CD4-positive, alpha-beta T cell treated with Interleukin-21 for 1 hour (primary cell): Measurements from ENCODE around the gene SLC24A3.

ENCODE experiments used
- DNase-seq: peaks from one replicate; pipeline ENCODE4 v3.0.0-alpha.2; 2020

The SLC24A3 gene

DNA sequence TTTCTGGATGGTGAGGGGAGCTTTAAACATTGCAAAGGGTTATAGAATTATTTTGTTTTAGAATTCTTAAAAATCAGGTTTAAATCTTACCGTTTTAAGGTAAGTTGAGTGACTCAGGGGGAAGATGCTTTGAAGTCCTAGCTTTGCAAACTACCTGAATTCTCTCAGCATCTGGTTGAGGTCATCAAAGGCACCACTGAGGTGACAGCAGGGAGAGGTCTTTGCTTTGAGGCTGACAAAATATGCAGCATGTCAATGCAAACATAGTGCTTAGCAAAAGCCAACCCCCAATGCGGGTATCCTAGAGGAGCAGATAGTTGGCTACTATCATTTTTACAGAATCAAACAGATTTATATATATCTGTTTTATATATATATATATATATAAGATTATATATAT, 219.5 kb downstream of the SLC24A3 start:
- DNase-seq: no peak

DNA sequence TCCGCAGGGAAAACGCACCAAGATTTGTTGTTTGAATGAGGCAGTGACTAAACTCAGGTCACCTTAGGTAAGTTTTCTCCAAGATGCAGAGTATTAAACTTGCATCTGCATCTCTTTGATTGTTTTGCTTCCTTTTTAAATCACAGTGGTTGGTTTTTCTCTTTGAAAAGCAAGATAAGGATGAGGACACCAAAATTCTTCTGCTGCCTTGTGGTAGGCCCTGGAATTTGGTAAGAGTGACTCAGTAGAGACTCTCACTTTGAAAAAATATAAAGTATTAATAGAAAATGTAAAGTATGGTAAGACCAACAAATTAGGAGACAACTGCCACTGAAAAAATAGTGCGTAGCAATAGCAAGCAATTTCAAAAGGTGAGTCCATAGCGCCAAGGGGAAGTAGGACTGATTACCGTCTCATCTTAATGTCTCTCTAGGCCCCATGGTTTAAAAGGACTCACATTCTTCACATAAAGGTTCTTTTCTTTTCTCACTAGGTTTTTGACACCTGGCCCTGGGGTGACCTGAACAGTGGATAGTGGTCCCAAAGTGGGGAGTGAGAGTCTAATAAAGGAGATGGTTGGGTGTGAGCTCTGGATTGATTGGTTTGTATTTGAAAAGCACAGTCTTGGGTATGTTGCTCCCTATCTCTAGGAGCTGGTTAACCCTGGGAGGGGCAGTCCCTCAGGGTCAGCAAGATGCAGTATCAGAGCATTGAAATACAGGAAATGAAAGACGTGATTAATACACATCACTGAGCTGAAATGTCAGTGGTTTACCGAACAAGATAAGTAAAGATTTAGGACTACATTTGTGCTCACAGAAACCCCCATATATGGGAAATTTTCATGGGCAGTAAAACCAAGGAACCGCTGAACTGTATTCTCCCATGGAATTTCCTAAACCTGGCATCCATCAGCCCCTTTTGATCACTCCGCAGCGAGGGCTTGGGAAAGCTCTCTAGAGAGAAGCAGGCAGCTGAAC, 221.2 kb downstream of the SLC24A3 start:
- DNase-seq: no peak

- no peak for DNase-seq
Measured at GRCh38 chr20:19435316-19435715, 222.9 kb downstream of the SLC24A3 start.

- no peak for DNase-seq
Measured at GRCh38 chr20:19435821-19436220, 223.4 kb downstream of the SLC24A3 start.

- DNase-seq: no peak
Measured at GRCh38 chr20:19438488-19438887, 226.0 kb downstream of the SLC24A3 start.

DNA sequence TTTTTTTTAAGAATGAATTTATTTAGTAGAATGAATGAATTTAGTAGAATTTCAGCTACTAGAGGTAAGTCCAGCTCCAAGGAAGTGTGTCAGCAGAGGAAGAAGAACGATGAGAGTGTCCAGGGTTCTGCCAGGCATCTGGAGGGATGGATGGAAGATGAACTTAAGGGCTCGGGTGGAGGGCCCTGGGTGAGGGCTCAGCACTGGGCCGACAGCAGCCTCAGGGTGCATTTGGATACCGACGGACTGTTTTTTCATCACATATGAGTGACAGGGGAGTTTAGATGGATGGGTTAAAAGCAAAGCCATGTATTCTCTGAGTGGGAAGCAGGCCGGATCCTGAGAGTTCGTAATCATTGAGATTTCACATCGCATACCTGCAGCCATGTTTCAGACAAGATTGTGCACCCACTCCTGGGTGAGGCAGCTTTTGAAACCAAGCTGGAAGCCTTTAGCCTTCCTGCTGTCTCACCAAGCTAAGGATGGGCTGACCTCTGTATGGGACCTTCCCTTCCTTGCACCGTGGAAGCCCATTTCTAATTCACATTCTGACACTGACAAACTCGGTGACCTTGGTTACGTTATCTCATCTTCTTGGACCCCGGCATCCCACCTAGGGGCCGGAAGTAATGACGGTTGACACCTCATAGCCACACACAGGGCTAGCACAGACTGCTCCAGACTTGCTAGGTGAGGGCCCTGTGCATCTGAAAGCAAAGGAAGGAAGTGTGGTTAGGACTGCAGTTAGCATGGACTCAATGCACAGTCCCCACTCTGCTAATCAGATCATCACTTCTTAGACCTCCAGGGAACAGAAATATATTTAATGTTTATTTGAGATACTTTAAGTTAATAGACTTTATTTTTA, 228.5 kb downstream of the SLC24A3 start:
- no peak for DNase-seq

GRCh38 chr20:19446246-19446645, 233.8 kb downstream of the SLC24A3 start:
- DNase-seq: no peak

GRCh38 chr20:19448632-19449031, 236.2 kb downstream of the SLC24A3 start:
- no peak for DNase-seq

DNA sequence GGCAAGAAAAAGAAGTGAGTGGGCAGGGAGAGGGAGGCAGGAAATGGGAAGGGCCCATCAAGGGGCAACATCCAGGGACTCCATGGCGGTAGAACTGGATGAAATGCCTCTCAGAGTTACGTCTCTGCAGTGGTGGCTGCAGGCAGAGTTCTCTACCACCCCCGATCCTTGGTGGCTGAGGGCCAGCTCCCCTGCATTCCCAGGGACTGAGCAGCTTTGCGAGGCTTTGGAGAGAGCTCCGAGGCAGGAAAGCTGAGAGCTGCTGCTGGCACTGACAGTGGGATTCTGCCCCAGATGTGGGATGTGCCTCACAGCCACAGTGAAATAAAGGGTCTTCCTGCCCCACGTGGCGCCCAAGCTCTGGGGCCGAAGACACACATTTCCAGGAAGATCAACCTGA, 236.6 kb downstream of the SLC24A3 start:
- DNase-seq: no peak

- DNase-seq: no peak
Measured at GRCh38 chr20:19451231-19451922, 238.9 kb downstream of the SLC24A3 start.

GRCh38 chr20:19451923-19452295, 239.5 kb downstream of the SLC24A3 start:
- no peak for DNase-seq

GRCh38 chr20:19453410-19453809, 241.0 kb downstream of the SLC24A3 start:
- no peak for DNase-seq

GRCh38 chr20:19453862-19454261, 241.4 kb downstream of the SLC24A3 start:
- no peak for DNase-seq

GRCh38 chr20:19456595-19457395, 244.4 kb downstream of the SLC24A3 start:
- no peak for DNase-seq

DNA sequence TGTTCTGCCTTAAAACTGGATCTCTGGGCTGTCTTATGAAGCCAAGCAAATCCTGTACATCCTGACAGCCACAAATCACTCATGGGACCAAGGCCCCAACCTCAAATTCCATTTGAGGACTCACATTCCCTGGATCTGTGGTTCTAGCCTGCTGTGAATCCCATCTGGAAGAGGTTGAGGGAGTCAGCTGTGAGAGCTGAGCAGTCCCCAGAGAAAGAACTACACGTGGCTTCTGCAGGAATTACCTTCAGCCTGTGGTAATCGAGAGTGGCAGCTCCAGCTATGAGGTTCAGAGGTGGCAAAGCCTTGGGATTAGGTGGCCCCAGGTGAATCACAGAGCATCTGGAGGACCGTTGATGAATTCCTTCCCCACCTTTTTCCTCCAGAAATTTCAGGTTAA, 245.2 kb downstream of the SLC24A3 start:
- DNase-seq: no peak

DNA sequence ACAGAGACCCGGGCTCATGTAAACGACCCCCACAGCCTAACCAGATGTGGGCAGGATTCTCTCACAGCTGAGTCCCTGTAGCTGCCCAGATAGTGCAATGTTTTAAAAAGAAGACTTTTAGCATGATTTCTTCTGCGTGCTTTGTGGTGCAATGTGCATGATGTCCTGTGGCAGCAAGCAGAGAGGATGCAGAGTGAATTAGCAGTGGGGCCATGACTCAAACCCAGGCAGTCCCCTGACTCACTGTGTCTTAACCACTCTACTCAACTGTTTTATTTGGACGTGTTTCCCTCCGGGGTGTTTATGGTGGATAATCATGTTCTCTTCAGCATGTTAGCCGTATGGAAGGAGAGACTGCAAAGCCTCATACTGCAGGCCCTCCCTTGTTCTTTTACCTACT, 247.9 kb downstream of the SLC24A3 start:
- no peak for DNase-seq

- no peak for DNase-seq
Measured at GRCh38 chr20:19462491-19462890, 250.0 kb downstream of the SLC24A3 start.

- DNase-seq: no peak
Measured at GRCh38 chr20:19463597-19463996, 251.2 kb downstream of the SLC24A3 start.

DNA sequence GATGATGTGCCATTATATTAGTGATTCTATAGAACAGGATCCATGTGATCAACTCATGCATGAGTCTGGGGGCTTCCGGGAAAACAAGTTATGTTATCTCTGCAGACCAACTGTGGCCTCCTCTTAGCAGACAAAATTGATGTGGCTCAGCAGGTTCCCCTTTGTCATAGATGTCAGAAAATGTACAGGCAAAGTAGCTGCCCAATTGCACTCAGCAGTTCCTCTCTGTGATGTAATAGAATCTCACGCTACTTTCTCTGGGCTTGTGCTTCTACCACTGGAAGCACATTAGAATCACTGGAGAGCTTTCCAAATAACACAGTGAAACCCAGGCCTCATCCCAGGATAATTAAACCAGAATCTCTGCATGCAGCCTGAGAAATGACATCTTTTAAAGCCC, 253.1 kb downstream of the SLC24A3 start:
- no peak for DNase-seq

GRCh38 chr20:19466206-19466928, 253.9 kb downstream of the SLC24A3 start:
- no peak for DNase-seq

DNA sequence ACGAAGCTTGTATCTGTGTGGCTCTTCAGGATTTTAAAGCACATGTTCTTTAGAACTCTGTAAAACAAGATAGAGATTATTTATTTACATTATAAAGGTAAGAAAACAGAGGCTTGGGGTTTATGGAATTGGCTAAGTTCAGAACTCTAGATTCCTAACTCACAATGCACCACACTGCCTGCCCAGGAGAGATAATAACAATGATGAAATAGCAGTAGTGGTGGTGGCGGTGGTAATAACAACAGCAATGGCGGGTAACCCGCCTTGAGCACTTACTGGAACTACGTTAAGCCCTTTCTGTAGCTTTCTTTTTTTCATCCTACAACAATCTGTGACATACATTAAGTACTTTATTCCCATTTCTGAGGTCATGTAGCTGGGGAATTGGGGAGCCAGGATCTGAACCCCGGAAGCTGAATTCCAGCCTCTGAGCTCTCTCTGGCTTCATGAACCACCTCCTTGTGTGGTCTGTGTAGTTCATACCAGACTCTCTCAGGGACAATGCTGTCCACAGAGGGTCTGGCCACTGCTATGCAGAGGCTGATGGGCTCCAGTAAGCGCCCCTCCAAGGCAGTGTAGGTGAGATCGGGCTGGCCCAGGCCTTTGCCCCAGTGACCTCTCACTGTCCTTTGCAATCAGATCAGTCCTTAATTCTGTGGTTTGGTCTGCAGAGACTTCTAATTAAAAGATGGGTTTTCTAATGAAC, 260.9 kb downstream of the SLC24A3 start:
- no peak for DNase-seq
